H1 (cell line): Measurements from ENCODE around the gene UBE2D4. TPM values are rescaled to one million over a fixed set of nuclear protein-coding genes. Genes with fewer than 3 reads are reported as not detected.

Experiments used
- CBX5 ChIP-seq: fragments of 300-800, 300-1000 bp; sonication (generic); IDR thresholded peaks from 2 replicates; pipeline ENCODE4 v1.7.1; 2016; ENCODE audit warnings: antibody characterized with exemption, low read length, low read depth
- CBX8 ChIP-seq: fragments of 300-800, 300-1000 bp; sonication (generic); IDR thresholded peaks from 2 replicates; pipeline ENCODE4 v1.7.1; 2016; ENCODE audit warnings: low read depth, low read length, borderline replicate concordance
- CEBPB ChIP-seq: IDR thresholded peaks from 2 replicates; pipeline ENCODE4 v1.6.1; 2012; ENCODE audit warnings: low read depth, low read length
- CHD2 ChIP-seq: IDR thresholded peaks from 2 replicates; pipeline ENCODE4 v1.6.1; 2012; ENCODE audit warnings: low read length, improper control_type of control experiment
- CREB1 ChIP-seq: IDR thresholded peaks from 2 replicates; pipeline ENCODE4 v1.6.1; 2012; ENCODE audit warnings: inconsistent platforms
- EP300 ChIP-seq, 2 experiments: IDR thresholded peaks; 1 replicate in 1 of 2; 2 replicates in 1 of 2; pipeline ENCODE4 v1.6.1; 2011 to 2012; ENCODE audit warnings: low read depth in 2 of 2, low read length in 2 of 2, mild to moderate bottlenecking in 2 of 2, borderline replicate concordance in 1 of 2, inconsistent platforms in 1 of 2, moderate library complexity in 1 of 2
- GTF2F1 ChIP-seq: IDR thresholded peaks from 2 replicates; pipeline ENCODE4 v1.6.1; 2012; ENCODE audit warnings: low read depth, low read length, improper control_type of control experiment, borderline replicate concordance
- PHF8 ChIP-seq: fragments of 200-600 bp; sonication (generic); conservative IDR thresholded peaks from 2 replicates; pipeline ENCODE4 v1.7.1; 2012; ENCODE audit warnings: low read depth, mild to moderate bottlenecking, inconsistent platforms, low read length, moderate library complexity
- RFX5 ChIP-seq: IDR thresholded peaks from 2 replicates; pipeline ENCODE4 v1.6.1; 2011; ENCODE audit warnings: low read depth, low read length, improper control_type of control experiment, borderline replicate concordance
- SAP30 ChIP-seq: fragments of 300-600 bp; sonication (generic); IDR thresholded peaks from 2 replicates; pipeline ENCODE4 v1.7.1; 2012; ENCODE audit warnings: low read length, moderate library complexity, mild to moderate bottlenecking, inconsistent platforms; ENCODE audit not compliant: insufficient read depth, insufficient replicate concordance
- SIRT6 ChIP-seq: IDR thresholded peaks from one replicate; pipeline ENCODE4 v1.7.1; 2012; ENCODE audit warnings: low read length, inconsistent platforms
- TAF7 ChIP-seq: optimal IDR thresholded peaks from 2 replicates; pipeline ENCODE3; 2011; ENCODE audit warnings: low read depth, mild to moderate bottlenecking, inconsistent platforms, low read length, moderate library complexity, borderline replicate concordance
- TBP ChIP-seq: IDR thresholded peaks from 2 replicates; pipeline ENCODE4 v1.6.1; 2011; ENCODE audit warnings: low read depth, low read length, improper control_type of control experiment
- polyA plus RNA-seq, 7 experiments: library from polyadenylated mRNA; depleted of rRNA in 3 of 7; stranded (reverse) in 5 of 7; unstranded in 2 of 7; fragments of >200 nt in 5 of 7; fragments of 200-250 nt in 2 of 7; gene quantifications; 1 replicate in 5 of 7; 2 replicates in 1 of 7; 4 replicates in 1 of 7; pipeline versions ENCODE4 v1.2.1 to v1.2.3, GENCODE V29; 2011 to 2013; ENCODE audit warnings: missing spikeins in 2 of 7, mixed read lengths in 2 of 7
- total RNA-seq: library from RNA; stranded (reverse); fragmentation: NEBNext Ultra II Directional; extraction: Animal tissue kit (Norgen Biotek cat#: 25700); gene quantifications from 2 replicates; pipeline ENCODE4 v1.2.1, GENCODE V29; 2021

The UBE2D4 gene
- total and polyA plus RNA-seq, 2 of the 8 experiments (the other 6 are each of a cell fraction or from before 2014, with no cell fraction given): 3.4 to 9.4 TPM

DNA sequence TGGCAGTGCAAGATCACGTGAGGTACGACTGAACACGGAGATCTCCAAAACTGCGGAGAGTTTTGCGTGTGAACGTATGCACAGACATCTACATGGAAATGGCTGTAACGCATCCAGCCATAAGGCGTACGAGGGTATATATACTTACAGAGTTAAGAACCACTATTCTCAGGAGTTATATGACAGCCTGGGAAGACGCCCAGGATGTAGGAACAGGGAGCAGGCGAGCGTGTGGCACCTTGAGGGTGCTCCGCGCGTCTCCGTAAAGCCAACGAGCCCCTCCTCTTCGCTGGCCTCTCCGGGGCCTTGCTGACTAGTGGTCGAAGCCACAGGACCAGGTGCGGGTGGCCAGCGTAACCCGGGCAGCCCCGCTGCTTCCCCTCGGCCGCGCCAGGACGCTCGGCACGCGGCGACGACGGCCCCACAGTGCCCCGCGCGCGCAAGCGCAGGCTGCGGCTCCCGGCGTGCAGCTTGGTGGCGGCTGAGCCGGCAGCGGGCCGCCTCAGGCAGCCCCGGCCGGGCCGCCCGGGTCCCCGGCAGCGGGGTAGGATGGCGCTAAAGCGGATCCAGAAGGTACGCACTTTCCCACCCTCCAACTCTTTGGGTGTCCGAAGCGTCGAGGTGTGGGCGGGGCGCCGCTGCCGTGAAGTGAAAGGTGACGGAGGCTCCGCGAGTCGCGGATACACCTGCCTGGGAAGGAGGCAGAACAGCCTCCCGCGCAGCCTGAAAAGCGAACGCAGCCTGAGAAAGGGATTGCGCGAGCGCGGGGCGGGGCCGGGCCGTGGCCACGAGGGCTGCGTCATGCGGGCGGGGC lies at the start of gene UBE2D4 (continued):
- no peak for TF ChIP-seq CEBPB
- no peak for TF ChIP-seq RFX5
- no peak for TF ChIP-seq SIRT6
- TF ChIP-seq CBX8: no peak
- TF ChIP-seq CHD2: no peak
- no peak for TF ChIP-seq EP300 (IDR thresholded peaks at IDR 0.05; ENCODE audit: borderline replicate concordance in 1 of 2, low read depth in 2 of 2, low read length in 2 of 2)
- TF ChIP-seq CREB1: no peak; the same call in 1 of the 2 replicates
- peak; percentile 75 for TF ChIP-seq TBP
- TF ChIP-seq GTF2F1: no peak
- TF ChIP-seq CBX5: no peak
- peak; percentile 67; the same call in 1 of the 2 replicates for TF ChIP-seq PHF8
- no peak for TF ChIP-seq SAP30
- TF ChIP-seq TAF7: no peak
